ENCODE results near the gene DSCAML1. TPM values are rescaled to one million over a fixed set of nuclear protein-coding genes. Genes with fewer than 3 reads are reported as not detected.

Gene DSCAML1
- total RNA-seq, 2 experiments from 2014 or later = 0.13 to 0.29 TPM

GRCh38 chr11:117588166-117588810 lies 208.7 kb downstream of the DSCAML1 start:
- no peak for ATAC-seq
- Mint-ChIP-seq H3K27me3 (no peaks in the 10 kb centered on the region), H3K4me3 (no peak overlapping the region), H3K9me3 (no peaks in the 10 kb centered on the region), H3K4me1 (ENCODE audit: low read depth) (no peaks in the 10 kb centered on the region), H3K27ac (no peak overlapping the region), H3K36me3 (ENCODE audit: low read depth) (no peaks in the 10 kb centered on the region)
- POLR2A ChIA-PET = no interaction called here
- DNase-seq = no peak
- CTCF ChIA-PET = no interaction called here
- intact Hi-C loops (cut with micrococcal nuclease) = no loop called here
- TF ChIP-seq CTCF (IDR thresholded peaks at IDR 0.05) = no peak

GRCh38 chr11:117587416-117587815 lies 209.6 kb downstream of the DSCAML1 start:
- no peaks in the 10 kb centered on the region for H3K36me3 Mint-ChIP-seq (ENCODE audit: low read depth)
- DNase-seq = no peak
- TF ChIP-seq CTCF (IDR thresholded peaks at IDR 0.05) = no peak
- ChIA-PET CTCF (no interaction called here), POLR2A (no interaction called here)
- H3K27me3 Mint-ChIP-seq = no peaks in the 10 kb centered on the region
- no peak overlapping the region for H3K27ac Mint-ChIP-seq
- intact Hi-C loops (cut with micrococcal nuclease) = no loop called here
- H3K9me3 Mint-ChIP-seq = no peaks in the 10 kb centered on the region
- H3K4me3 Mint-ChIP-seq = no peak overlapping the region
- ATAC-seq = no peak
- H3K4me1 Mint-ChIP-seq (ENCODE audit: low read depth) = no peaks in the 10 kb centered on the region

- Mint-ChIP-seq H3K9me3 (no peaks in the 10 kb centered on the region), H3K27me3 (peaks cover under 1% of the 10 kb centered on the region), H3K27ac (no peak overlapping the region), H3K4me3 (no peak overlapping the region), H3K4me1 (ENCODE audit: low read depth) (no peaks in the 10 kb centered on the region), H3K36me3 (ENCODE audit: low read depth) (no peaks in the 10 kb centered on the region)
- no peak for TF ChIP-seq CTCF (IDR thresholded peaks at IDR 0.05)
- ChIA-PET CTCF (no interaction called here), POLR2A (no interaction called here)
- no peak for ATAC-seq
- intact Hi-C loops (cut with micrococcal nuclease) = no loop called here
- no peak for DNase-seq
Observed at GRCh38 chr11:117586392-117586791, 210.6 kb downstream of the DSCAML1 start.

- no peaks in the 10 kb centered on the region for H3K9me3 Mint-ChIP-seq
- ATAC-seq (no peak), DNase-seq (no peak)
- ChIA-PET CTCF (no interaction called here), POLR2A (no interaction called here)
- TF ChIP-seq CTCF (IDR thresholded peaks at IDR 0.05) = no peak
- no peaks in the 10 kb centered on the region for H3K4me1 Mint-ChIP-seq (ENCODE audit: low read depth)
- H3K4me3 Mint-ChIP-seq = no peak overlapping the region
- peaks cover 3% of the 10 kb centered on the region for H3K27me3 Mint-ChIP-seq
- no peak overlapping the region for H3K27ac Mint-ChIP-seq
- H3K36me3 Mint-ChIP-seq (ENCODE audit: low read depth) = no peaks in the 10 kb centered on the region
- intact Hi-C loops (cut with micrococcal nuclease) = no loop called here
Observed at GRCh38 chr11:117585631-117586030, 211.4 kb downstream of the DSCAML1 start.

- Mint-ChIP-seq H3K27ac (no peak overlapping the region), H3K27me3 (peaks cover 3% of the 10 kb centered on the region), H3K4me3 (no peak overlapping the region), H3K36me3 (ENCODE audit: low read depth) (no peaks in the 10 kb centered on the region), H3K4me1 (ENCODE audit: low read depth) (no peaks in the 10 kb centered on the region), H3K9me3 (no peaks in the 10 kb centered on the region)
- ATAC-seq = no peak
- no peak for DNase-seq
- POLR2A ChIA-PET = no interaction called here
- intact Hi-C loops (cut with micrococcal nuclease) = no loop called here
- no peak for TF ChIP-seq CTCF (IDR thresholded peaks at IDR 0.05)
- CTCF ChIA-PET = interaction anchor here (0.9 kb wide), 1 partner anchor 37 kb away, joined by 4 read pairs; no protein-coding TSS in a partner anchor
Observed at GRCh38 chr11:117584056-117584830, 212.8 kb downstream of the DSCAML1 start.
